Sigmoid colon (tissue), 7 donors: ENCODE measurements around the gene TFAM. TPM values are rescaled to one million over a fixed set of nuclear protein-coding genes. Genes with fewer than 3 reads are reported as not detected.

Experiments used
- DNase-seq: peaks from one replicate; pipeline ENCODE4 v3.0.0-alpha.2; 2019
- H3K27ac ChIP-seq, 4 donors: fragments of 200-600 bp; sonication (generic); one replicate each; pipeline ENCODE4 v1.5.1; 2016 to 2019; ENCODE audit warnings: mild to moderate bottlenecking in 1 of 4
- H3K27me3 ChIP-seq, 3 donors: fragments of 200-600 bp; sonication (generic); one replicate each; pipeline ENCODE4 v1.5.1; 2019; ENCODE audit warnings: mild to moderate bottlenecking in 1 of 3
- H3K36me3 ChIP-seq, 4 donors: fragments of 200-600 bp; sonication (generic); one replicate each; pipeline ENCODE4 v1.5.1; 2016 to 2019
- H3K4me1 ChIP-seq, 4 donors: fragments of 200-600 bp; sonication (generic); one replicate each; pipeline ENCODE4 v1.5.1; 2017 to 2019
- H3K4me3 ChIP-seq, 4 donors: fragments of 200-600 bp; sonication (generic); one replicate each; pipeline ENCODE4 v1.5.1; 2017 to 2019; ENCODE audit warnings: mild to moderate bottlenecking in 2 of 4, moderate library complexity in 1 of 4
- H3K9me3 ChIP-seq, 4 donors: fragments of 200-600 bp in 3 of 4; sonication (generic) in 3 of 4; one replicate each; pipeline versions ENCODE4 v1.5.1 to v1.6.1; 2013 to 2019
- CTCF ChIP-seq, 4 experiments: fragments of 450-650 bp in 3 of 4; fragments of 200-600 bp in 1 of 4; IDR thresholded peaks; one replicate each; pipeline ENCODE4 v1.5.1; 2016 to 2019; ENCODE audit warnings: antibody characterized with exemption in 4 of 4, mild to moderate bottlenecking in 3 of 4, moderate library complexity in 2 of 4
- EP300 ChIP-seq, 4 donors: sonication (generic); formaldehyde crosslinking; IDR thresholded peaks; one replicate each; pipeline ENCODE4 v1.6.1; 2017; ENCODE audit warnings: antibody characterized with exemption in 4 of 4
- POLR2A ChIP-seq, 2 donors: fragments of 450-650 bp; IDR thresholded peaks; one replicate each; pipeline ENCODE4 v1.6.1; 2016; ENCODE audit warnings: antibody characterized with exemption in 2 of 2, mild to moderate bottlenecking in 2 of 2, moderate library complexity in 2 of 2
- POLR2AphosphoS5 ChIP-seq, 4 donors: sonication (generic); formaldehyde crosslinking; IDR thresholded peaks; one replicate each; pipeline ENCODE4 v1.6.1; 2017; ENCODE audit warnings: antibody characterized with exemption in 4 of 4
- WGBS, 2 donors: extraction: QIAGEN DNeasy Blood & Tissue Kit; methylation state at CpG; one replicate each; pipeline ENCODE4 v1.1.7; 2013; 5-methylcytosine and 5-hydroxymethylcytosine counted together
- intact Hi-C: fragments of 100-400 bp; cut with DNase I; formaldehyde crosslinking; loops from one replicate; pipeline ENCODE4 v1.15.1; 2023
- polyA plus RNA-seq, 3 donors: library from polyadenylated mRNA; stranded (reverse); fragments of 200-250 nt; gene quantifications; one replicate each; pipeline ENCODE4 v1.2.3, GENCODE V29; 2013
- total RNA-seq, 4 donors: library from RNA; depleted of rRNA; stranded (reverse); fragments of >200 nt; gene quantifications; one replicate each; pipeline ENCODE4 v1.1.0, GENCODE V29; 2016
- donor health status: healthy with polysubstance abuse.
- donor health status: Bipolar disorder and iron deficiency.
- donor health status: healthy.

Gene TFAM
- total RNA-seq (10 to 100 TPM; 10.8 to 27.1 (median 20.1) TPM), polyA plus RNA-seq (10 to 100 TPM; 14.4 to 24.3 (median 22.2) TPM)

GRCh38 chr10:58384999-58385783, at the start of gene TFAM:
Gene TFAM, plus strand, starts transcription at chr10:58385410. Its CDS starts 138 bp downstream, at chr10:58385548.
- peaks cover 0 to 31% (median 7%) of the 10 kb centered on the region in 4 donors for H3K36me3 ChIP-seq
- peak within 1 kb of the TSS; percentile 89 to 92 (median 92) for H3K27ac ChIP-seq
- H3K4me3 ChIP-seq, result peak within 1 kb of the TSS; percentile 63 to 90 (median 75)
- H3K4me1 ChIP-seq, result peaks cover 0 to 23% (median 16%) of the 10 kb centered on the region in 4 donors
- TF ChIP-seq POLR2AphosphoS5 (IDR thresholded peaks at IDR 0.05) (peak; percentile 94 to 98 (median 97)), POLR2A (IDR thresholded peaks at IDR 0.05) (peak; percentile 87), EP300 (IDR thresholded peaks at IDR 0.05) (peak in 2 of 4 donors; percentile 55 to 61), CTCF (IDR thresholded peaks at IDR 0.05) (peak in 2 of 4 experiments; percentile 20 to 46)
- peak; percentile 98 for DNase-seq
- H3K27me3 ChIP-seq, result no peaks in the 10 kb centered on the region
- 0% methylated on average over 65 of the region's 65 CpGs for WGBS, 2 donors
- intact Hi-C loops, result loop anchor here (1.0 to 10.0 kb wide), 4 partner anchors 50 to 208 kb away; partner anchors contain the start of genes CISD1, IPMK and UBE2D1
- H3K9me3 ChIP-seq, result no peaks in the 10 kb centered on the region

GRCh38 chr10:58336242-58336641, 49.0 kb upstream of the TFAM start:
- H3K27ac ChIP-seq, result peak overlapping the region in 1 of 4 donors; percentile 86

GRCh38 chr10:58341422-58341821, 43.8 kb upstream of the TFAM start:
- TF ChIP-seq POLR2A (IDR thresholded peaks at IDR 0.05), result no peak
- no peak for TF ChIP-seq EP300 (IDR thresholded peaks at IDR 0.05)
- no peak for TF ChIP-seq POLR2AphosphoS5 (IDR thresholded peaks at IDR 0.05)
- TF ChIP-seq CTCF (IDR thresholded peaks at IDR 0.05), result no peak
- Histone ChIP-seq H3K9me3 (no peaks in the 10 kb centered on the region), H3K27ac (no peak overlapping the region), H3K36me3 (no peaks in the 10 kb centered on the region), H3K4me1 (peaks cover 0 to 26% (median 4%) of the 10 kb centered on the region in 4 donors), H3K4me3 (no peak overlapping the region), H3K27me3 (no peaks in the 10 kb centered on the region)
- no peak for DNase-seq
- intact Hi-C loops, result no loop called here
- WGBS, 2 donors, result 70 to 89% methylated on average over 4 of the region's 4 CpGs

More at GRCh38 chr10:58336242-58336641, 49.0 kb upstream of the TFAM start:
- WGBS, 2 donors, result 79 to 92% methylated on average over 4 of the region's 4 CpGs
- H3K36me3 ChIP-seq, result no peaks in the 10 kb centered on the region
- no peak for DNase-seq
- intact Hi-C loops, result no loop called here
- TF ChIP-seq CTCF (IDR thresholded peaks at IDR 0.05) (no peak), EP300 (IDR thresholded peaks at IDR 0.05) (no peak), POLR2A (IDR thresholded peaks at IDR 0.05) (no peak), POLR2AphosphoS5 (IDR thresholded peaks at IDR 0.05) (no peak)
- H3K9me3 ChIP-seq, result no peaks in the 10 kb centered on the region
- H3K27me3 ChIP-seq, result no peaks in the 10 kb centered on the region
- H3K4me1 ChIP-seq, result peaks cover 0 to 33% (median 15%) of the 10 kb centered on the region in 4 donors
- peak overlapping the region in 1 of 4 donors; percentile 98 for H3K4me3 ChIP-seq

- intact Hi-C loops, result no loop called here
- Histone ChIP-seq H3K4me1 (peaks cover 0 to 23% (median under 1%) of the 10 kb centered on the region in 4 donors), H3K4me3 (no peak overlapping the region), H3K27ac (no peak overlapping the region), H3K36me3 (no peaks in the 10 kb centered on the region), H3K9me3 (no peaks in the 10 kb centered on the region), H3K27me3 (no peaks in the 10 kb centered on the region)
- 79 to 95% methylated on average over 1 of the region's 1 CpG for WGBS, 2 donors
- TF ChIP-seq EP300 (IDR thresholded peaks at IDR 0.05), result no peak
- no peak for TF ChIP-seq POLR2A (IDR thresholded peaks at IDR 0.05)
- no peak for TF ChIP-seq CTCF (IDR thresholded peaks at IDR 0.05)
- no peak for TF ChIP-seq POLR2AphosphoS5 (IDR thresholded peaks at IDR 0.05)
- DNase-seq, result no peak
These were observed 43.3 kb upstream of the TFAM start for GRCh38 chr10:58341947-58342346.
